HEK293T (cell line): ENCODE data around the gene CRAT.

ENCODE experiments used
- CTCF ChIA-PET: fragments of 350-600 bp; formaldehyde crosslinking; extraction: SDS; loops from one replicate; lab custom pipeline; 2021; ENCODE audit warnings: antibody characterized with exemption, inconsistent platforms; lab: Yijun Ruan, JAX
- POLR2A ChIA-PET: fragments of 350-600 bp; formaldehyde crosslinking; extraction: SDS; loops from one replicate; lab custom pipeline; 2020; ENCODE audit warnings: antibody characterized with exemption, inconsistent platforms; lab: Yijun Ruan, JAX
- DNase-seq: peaks from one replicate; pipeline ENCODE4 v3.0.0; 2012; ENCODE audit warnings: mixed read lengths; ENCODE audit errors: extremely low spot score
- ARNT ChIP-seq: fragments of 450-650 bp; IDR thresholded peaks from 2 replicates; pipeline ENCODE4 v1.6.1; 2017; ENCODE audit warnings: mild to moderate bottlenecking
- BHLHE40 ChIP-seq: fragments of 450-650 bp; IDR thresholded peaks from 2 replicates; pipeline ENCODE4 v1.6.1; 2016; ENCODE audit warnings: mild to moderate bottlenecking, moderate library complexity, borderline replicate concordance
- CTBP1 ChIP-seq: fragments of 450-650 bp; IDR thresholded peaks from 2 replicates; pipeline ENCODE4 v1.6.1; 2016; ENCODE audit warnings: borderline replicate concordance
- ELF4 ChIP-seq: fragments of 450-650 bp; IDR thresholded peaks from 2 replicates; pipeline ENCODE4 v1.6.1; 2017; ENCODE audit warnings: antibody characterized with exemption
- FOXA1 ChIP-seq: fragments of 450-650 bp; IDR thresholded peaks from 2 replicates; pipeline ENCODE4 v1.6.1; 2016; ENCODE audit warnings: mild to moderate bottlenecking
- FOXK2 ChIP-seq: fragments of 450-650 bp; IDR thresholded peaks from 2 replicates; pipeline ENCODE4 v1.6.1; 2016; ENCODE audit warnings: mild to moderate bottlenecking
- FOXM1 ChIP-seq: fragments of 450-650 bp; IDR thresholded peaks from 2 replicates; pipeline ENCODE4 v1.6.1; 2017; ENCODE audit warnings: mild to moderate bottlenecking, borderline replicate concordance
- HDGF ChIP-seq: fragments of 450-650 bp; IDR thresholded peaks from 2 replicates; pipeline ENCODE4 v1.6.1; 2017; ENCODE audit warnings: antibody characterized with exemption, borderline replicate concordance
- L3MBTL2 ChIP-seq: fragments of 450-650 bp; conservative IDR thresholded peaks from 2 replicates; pipeline ENCODE4 v1.6.1; 2016; ENCODE audit warnings: mild to moderate bottlenecking
- LEF1 ChIP-seq: fragments of 450-650 bp; IDR thresholded peaks from 2 replicates; pipeline ENCODE4 v1.6.1; 2017; ENCODE audit warnings: mild to moderate bottlenecking, borderline replicate concordance
- NFRKB ChIP-seq: fragments of 450-650 bp; IDR thresholded peaks from 2 replicates; pipeline ENCODE4 v1.6.1; 2016; ENCODE audit warnings: mild to moderate bottlenecking, moderate library complexity
- PKNOX1 ChIP-seq: fragments of 450-650 bp; IDR thresholded peaks from 2 replicates; pipeline ENCODE4 v1.6.1; 2016
- SP1 ChIP-seq: fragments of 450-650 bp; IDR thresholded peaks from 2 replicates; pipeline ENCODE4 v1.6.1; 2017
- SUZ12 ChIP-seq: fragments of 450-650 bp; IDR thresholded peaks from 2 replicates; pipeline ENCODE4 v1.6.1; 2016; ENCODE audit warnings: mild to moderate bottlenecking
- TARDBP ChIP-seq: fragments of 450-650 bp; IDR thresholded peaks from 2 replicates; pipeline ENCODE4 v1.6.1; 2016
- ZNF384 ChIP-seq: fragments of 450-650 bp; IDR thresholded peaks from 2 replicates; pipeline ENCODE4 v1.6.1; 2016

Gene CRAT

GRCh38 chr9:129053020-129053419 lies 57.6 kb downstream of the CRAT start:
- no peak for DNase-seq
- TF ChIP-seq ARNT (no peak), L3MBTL2 (no peak), NFRKB (no peak), CTBP1 (no peak), SP1 (no peak), PKNOX1 (no peak), FOXA1 (no peak), SUZ12 (no peak), ZNF384 (no peak), FOXK2 (no peak), FOXM1 (no peak), ELF4 (no peak), LEF1 (no peak), BHLHE40 (no peak), TARDBP (no peak)
- POLR2A ChIA-PET: interaction anchor here (1.3 kb wide), 1 partner anchor 17 kb away, joined by 5 read pairs; the partner anchor contains the start of gene MIGA2
- CTCF ChIA-PET: no interaction called here

- TF ChIP-seq SP1 (no peak), HDGF (no peak), ARNT (no peak), TARDBP (no peak), SUZ12 (no peak), NFRKB (no peak), CTBP1 (no peak), LEF1 (no peak), L3MBTL2 (no peak), BHLHE40 (no peak), FOXM1 (no peak), ZNF384 (no peak), PKNOX1 (no peak)
- ChIA-PET CTCF (no interaction called here), POLR2A (no interaction called here)
- no peak for DNase-seq
Measured at GRCh38 chr9:129052592-129052991, 58.0 kb downstream of the CRAT start.
